Right lobe of liver (tissue), 6 donors: Measurements from ENCODE around the gene DAPK1. TPM values are rescaled to one million over a fixed set of nuclear protein-coding genes. Genes with fewer than 3 reads are reported as not detected.
A peak's percentile ranks its signal among the peaks of the same experiment; 100 is the strongest.
"Not testable (repeated sequence)": the region's sequence is repeated elsewhere in the genome, so short reads cannot be mapped to it uniquely, and the experiment has no call there.

Experiments
- ATAC-seq, 4 donors: fragments of 200-7000 bp; cut with Tn5 transposase; one replicate each; pipeline ENCODE4 v1.9.1; 2020; ENCODE audit warnings: mild to moderate bottlenecking in 4 of 4, moderate library complexity in 4 of 4
- DNase-seq, 3 donors: peaks; one replicate each; pipeline ENCODE4 v3.0.0-alpha.2; 2020
- H3K27ac ChIP-seq, 3 donors: fragments of 200-600 bp; one replicate each; pipeline ENCODE4 v1.8.0; 2022
- H3K27me3 ChIP-seq, 2 donors: fragments of 200-600 bp; one replicate each; pipeline ENCODE4 v1.8.0; 2022
- H3K36me3 ChIP-seq, 4 donors: fragments of 200-600 bp; sonication (generic) in 1 of 4; one replicate each; pipeline versions ENCODE4 v1.5.1 to v1.8.0; 2017 to 2022; ENCODE audit warnings: control low read depth in 1 of 4
- H3K4me1 ChIP-seq, 4 donors: fragments of 200-600 bp; sonication (generic) in 1 of 4; one replicate each; pipeline versions ENCODE4 v1.5.1 to v1.8.0; 2017 to 2022; ENCODE audit warnings: control low read depth in 1 of 4
- H3K4me3 ChIP-seq, 3 donors: fragments of 200-600 bp; one replicate each; pipeline ENCODE4 v1.8.0; 2022
- H3K9me3 ChIP-seq, 4 donors: fragments of 200-600 bp; sonication (generic) in 1 of 4; one replicate each; pipeline versions ENCODE4 v1.5.1 to v1.8.0; 2017 to 2022; ENCODE audit warnings: control low read depth in 1 of 4
- POLR2A ChIP-seq: fragments of 450-650 bp; IDR thresholded peaks from one replicate; pipeline ENCODE4 v1.6.1; 2017; ENCODE audit warnings: antibody characterized with exemption, mild to moderate bottlenecking
- WGBS: methylation state at CpG from one replicate; pipeline ENCODE4 v1.1.6; 2018; ENCODE audit warnings: low coverage, low lambda C conversion rate; ENCODE audit not compliant: insufficient coverage; ENCODE audit errors: missing lambda C conversion rate; 5-methylcytosine and 5-hydroxymethylcytosine counted together
- intact Hi-C, 2 donors: fragments of 100-400 bp; cut with DNase I; formaldehyde crosslinking; loops; one replicate each; pipeline versions ENCODE4 v1.11.2 to v1.14.1; 2022
- total RNA-seq, 6 experiments: library from RNA; depleted of rRNA in 2 of 6; stranded (reverse); fragments of >200 nt in 2 of 6; fragmentation: NEBNext Ultra II Directional in 3 of 6; extraction: Animal tissue kit (Norgen Biotek cat#: 25700) in 3 of 6; gene quantifications; one replicate each; pipeline versions ENCODE4 v1.1.0 to v1.2.4, GENCODE V29; 2016 to 2023
- TF ChIP-seq, protein P1 (sequence below), 4 donors: fragments of 200-600 bp in 3 of 4; fragments of 450-650 bp in 1 of 4; IDR thresholded peaks; one replicate each; pipeline versions ENCODE4 v1.5.1 to v1.8.0; 2016 to 2022; ENCODE audit warnings: antibody characterized with exemption in 4 of 4, mild to moderate bottlenecking in 2 of 4
- donor health status: DM: no; HTN: yes; CAD: no.
- donor health status: DM: no; HTN: no; CAD: no.
- donor health status: DM: no; HTN: no; CAD: no.
- donor health status: DM: no; HTN: yes; CAD: no.
- donor health status: DM: no; HTN: yes; CAD: no.

Gene DAPK1
- total RNA-seq, 6 experiments from 2014 or later: 17.4 to 55.0 (median 33.9) TPM

DNA sequence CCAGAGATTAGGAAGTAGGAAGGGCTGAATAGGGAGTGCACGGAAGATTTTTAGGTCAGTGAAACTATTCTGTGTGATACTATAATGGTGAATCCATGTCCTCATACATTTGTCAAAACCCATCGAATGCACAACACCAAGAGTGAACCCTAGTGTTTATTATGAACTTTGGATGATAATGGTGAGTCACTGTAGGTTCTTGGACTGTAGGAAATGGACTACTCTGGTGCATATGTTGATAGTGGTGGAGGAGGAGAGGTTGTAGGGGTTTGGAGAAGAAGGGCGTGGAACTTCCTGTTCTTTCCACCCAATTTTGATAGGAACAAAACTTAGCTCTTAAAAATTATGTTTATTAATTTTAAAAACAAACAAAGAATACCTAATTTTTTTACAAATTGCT lies 242.5 kb downstream of the DAPK1 start:
- DNase-seq (no peak), ATAC-seq (peak in 1 of 4 donors; percentile 69)
- intact Hi-C loops: no loop called here
- Histone ChIP-seq H3K9me3 (peaks cover 0 to 4% (median 0%) of the 10 kb centered on the region in 4 donors), H3K27ac (no peak overlapping the region), H3K4me3 (no peak overlapping the region), H3K36me3 (no peaks in the 10 kb centered on the region), H3K27me3 (no peaks in the 10 kb centered on the region), H3K4me1 (no peaks in the 10 kb centered on the region)
- 46% methylated on average over 3 of the region's 3 CpGs for WGBS
- TF ChIP-seq POLR2A: no peak
- TF ChIP-seq, protein P1, sequence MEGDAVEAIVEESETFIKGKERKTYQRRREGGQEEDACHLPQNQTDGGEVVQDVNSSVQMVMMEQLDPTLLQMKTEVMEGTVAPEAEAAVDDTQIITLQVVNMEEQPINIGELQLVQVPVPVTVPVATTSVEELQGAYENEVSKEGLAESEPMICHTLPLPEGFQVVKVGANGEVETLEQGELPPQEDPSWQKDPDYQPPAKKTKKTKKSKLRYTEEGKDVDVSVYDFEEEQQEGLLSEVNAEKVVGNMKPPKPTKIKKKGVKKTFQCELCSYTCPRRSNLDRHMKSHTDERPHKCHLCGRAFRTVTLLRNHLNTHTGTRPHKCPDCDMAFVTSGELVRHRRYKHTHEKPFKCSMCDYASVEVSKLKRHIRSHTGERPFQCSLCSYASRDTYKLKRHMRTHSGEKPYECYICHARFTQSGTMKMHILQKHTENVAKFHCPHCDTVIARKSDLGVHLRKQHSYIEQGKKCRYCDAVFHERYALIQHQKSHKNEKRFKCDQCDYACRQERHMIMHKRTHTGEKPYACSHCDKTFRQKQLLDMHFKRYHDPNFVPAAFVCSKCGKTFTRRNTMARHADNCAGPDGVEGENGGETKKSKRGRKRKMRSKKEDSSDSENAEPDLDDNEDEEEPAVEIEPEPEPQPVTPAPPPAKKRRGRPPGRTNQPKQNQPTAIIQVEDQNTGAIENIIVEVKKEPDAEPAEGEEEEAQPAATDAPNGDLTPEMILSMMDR (IDR thresholded peaks at IDR 0.05): no peak

DNA sequence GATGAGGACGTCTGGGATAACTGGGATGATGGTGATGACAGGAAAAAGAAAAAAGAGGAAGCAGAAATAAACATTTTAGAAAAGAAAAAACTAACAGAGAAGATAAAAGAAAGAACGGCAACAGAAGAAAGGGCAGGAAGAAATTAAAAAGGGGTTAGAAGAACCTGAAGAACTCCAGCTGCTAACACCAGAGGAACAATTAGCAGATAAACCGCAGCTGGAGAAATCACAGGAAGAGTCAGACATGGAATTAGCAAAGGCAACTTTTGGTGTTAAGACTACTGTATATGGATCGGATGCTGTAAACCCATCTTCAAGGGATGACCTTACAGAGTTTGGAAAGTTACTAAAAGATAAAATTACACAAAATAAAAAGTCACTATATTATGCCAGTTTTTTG lies 243.7 kb downstream of the DAPK1 start:
- ATAC-seq (no peak), DNase-seq (no peak)
- WGBS: 56% methylated on average over 4 of the region's 4 CpGs
- intact Hi-C loops: no loop called here
- TF ChIP-seq, protein P1 (IDR thresholded peaks at IDR 0.05): no peak
- no peak for TF ChIP-seq POLR2A
- no peaks in the 10 kb centered on the region for H3K4me1 ChIP-seq
- H3K27ac ChIP-seq: no peak overlapping the region
- H3K4me3 ChIP-seq: no peak overlapping the region
- peaks cover 0 to 4% (median 0%) of the 10 kb centered on the region in 4 donors for H3K9me3 ChIP-seq
- H3K27me3 ChIP-seq: no peaks in the 10 kb centered on the region
- H3K36me3 ChIP-seq: no peaks in the 10 kb centered on the region

DNA sequence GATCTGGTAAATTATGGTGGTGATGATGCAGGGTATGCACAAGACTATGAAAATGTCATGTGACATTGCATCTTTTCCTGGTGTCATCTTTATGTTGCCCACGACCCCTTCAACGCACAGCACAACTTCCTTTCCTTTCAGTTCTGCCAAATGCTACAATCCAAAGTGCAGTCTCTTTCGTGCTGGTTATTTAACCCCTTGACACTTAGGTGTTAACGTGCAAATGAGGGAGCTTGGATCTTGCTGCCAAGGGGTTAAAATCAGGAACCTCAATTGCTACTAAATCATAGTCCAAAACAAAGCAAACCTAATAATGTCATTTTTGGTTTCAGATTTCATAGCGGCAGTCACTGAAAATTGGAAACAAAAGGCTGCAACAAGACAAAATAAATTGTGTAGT lies 244.2 kb downstream of the DAPK1 start:
- H3K4me1 ChIP-seq: no peaks in the 10 kb centered on the region
- 15% methylated on average over 5 of the region's 5 CpGs for WGBS
- intact Hi-C loops: no loop called here
- no peak for TF ChIP-seq POLR2A
- TF ChIP-seq, protein P1 (IDR thresholded peaks at IDR 0.05): no peak
- H3K4me3 ChIP-seq: no peak overlapping the region
- H3K9me3 ChIP-seq: peaks cover 0 to 4% (median 0%) of the 10 kb centered on the region in 4 donors
- no peaks in the 10 kb centered on the region for H3K36me3 ChIP-seq
- H3K27ac ChIP-seq: no peak overlapping the region
- no peaks in the 10 kb centered on the region for H3K27me3 ChIP-seq
- ATAC-seq (no peak), DNase-seq (no peak)

DNA sequence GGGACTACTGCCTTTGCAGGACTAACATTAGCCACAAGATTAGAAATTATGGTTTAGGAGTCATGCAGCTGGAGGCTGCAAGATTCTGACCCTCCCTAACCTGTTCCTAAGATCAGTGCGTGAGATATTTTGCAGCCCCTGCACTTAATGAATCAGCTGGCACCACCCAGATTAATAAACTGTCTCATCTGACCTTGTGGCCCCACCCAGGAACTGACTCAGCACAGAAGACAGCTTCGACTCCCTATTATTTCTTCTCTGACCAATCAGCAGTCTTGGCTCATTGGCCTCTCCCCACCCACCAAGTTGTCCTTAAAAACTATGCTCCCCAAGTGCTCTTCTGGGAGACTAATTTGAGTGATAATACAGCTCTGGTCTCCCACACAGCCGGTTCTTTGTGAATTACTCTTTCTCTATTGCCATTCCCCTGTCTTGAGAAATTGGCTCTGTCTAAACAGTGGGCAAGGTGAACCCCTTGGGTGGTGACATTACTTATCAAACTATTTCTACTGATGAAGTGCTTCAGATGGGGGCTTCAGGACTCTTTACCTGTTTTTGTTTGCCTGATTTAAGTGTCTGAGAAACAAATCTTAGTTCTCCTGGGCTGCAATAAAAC lies 245.3 kb downstream of the DAPK1 start:
- Histone ChIP-seq H3K4me3 (no peak overlapping the region), H3K36me3 (no peaks in the 10 kb centered on the region), H3K4me1 (no peaks in the 10 kb centered on the region), H3K27ac (no peak overlapping the region), H3K27me3 (no peaks in the 10 kb centered on the region), H3K9me3 (peaks cover 0 to 4% (median 0%) of the 10 kb centered on the region in 4 donors)
- no peak for ATAC-seq
- no peak for DNase-seq
- intact Hi-C loops: no loop called here
- 67% methylated on average over 2 of the region's 3 CpGs for WGBS
- TF ChIP-seq, protein P1 (IDR thresholded peaks at IDR 0.05): no peak
- no peak for TF ChIP-seq POLR2A

DNA sequence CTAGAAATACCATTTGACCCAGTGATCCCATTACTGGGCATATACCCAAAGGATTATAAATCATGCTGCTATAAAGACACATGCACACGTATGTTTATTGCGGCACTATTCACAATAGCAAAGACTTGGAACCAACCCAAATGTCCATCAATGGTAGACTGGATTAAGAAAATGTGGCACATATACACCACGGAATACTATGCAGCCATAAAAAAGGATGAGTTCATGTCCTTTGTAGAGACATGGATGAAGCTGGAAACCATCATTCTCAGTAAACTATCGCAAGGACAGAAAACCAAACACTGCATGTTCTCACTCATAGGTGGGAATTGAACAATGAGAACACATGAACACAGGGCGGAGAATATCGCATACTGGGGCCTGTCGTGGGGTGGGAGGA lies 246.6 kb downstream of the DAPK1 start:
- ATAC-seq, DNase-seq, H3K27ac ChIP-seq, intact Hi-C loops, H3K4me3 ChIP-seq, H3K27me3 ChIP-seq, H3K4me1 ChIP-seq, H3K36me3 ChIP-seq, H3K9me3 ChIP-seq: not testable (repeated sequence)
- no CpG with 5 or more reads among the region's 7 CpGs for WGBS
